Measurements from ENCODE around the gene ARMCX2.

The ARMCX2 gene

DNA sequence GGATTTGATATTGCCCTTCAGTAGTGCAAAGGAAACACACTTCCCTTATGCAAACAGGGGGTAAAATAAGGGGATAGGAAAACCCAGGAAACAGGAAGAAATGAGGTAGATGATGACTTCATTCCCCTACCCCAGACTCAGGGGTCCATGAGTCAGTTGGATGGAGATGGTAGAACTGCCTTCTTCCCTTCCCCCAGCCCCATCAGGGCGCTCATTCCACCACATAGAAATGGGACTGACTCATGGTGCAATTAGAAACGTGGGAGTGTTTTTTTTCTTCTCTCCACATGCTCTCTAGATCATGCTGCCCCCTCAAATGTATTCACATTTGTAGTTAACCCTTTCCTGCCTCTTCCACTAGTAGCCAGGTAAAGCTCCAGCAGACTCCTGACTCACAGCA lies 23.1 kb upstream of the ARMCX2 start:
- TF ChIP-seq, protein P1, sequence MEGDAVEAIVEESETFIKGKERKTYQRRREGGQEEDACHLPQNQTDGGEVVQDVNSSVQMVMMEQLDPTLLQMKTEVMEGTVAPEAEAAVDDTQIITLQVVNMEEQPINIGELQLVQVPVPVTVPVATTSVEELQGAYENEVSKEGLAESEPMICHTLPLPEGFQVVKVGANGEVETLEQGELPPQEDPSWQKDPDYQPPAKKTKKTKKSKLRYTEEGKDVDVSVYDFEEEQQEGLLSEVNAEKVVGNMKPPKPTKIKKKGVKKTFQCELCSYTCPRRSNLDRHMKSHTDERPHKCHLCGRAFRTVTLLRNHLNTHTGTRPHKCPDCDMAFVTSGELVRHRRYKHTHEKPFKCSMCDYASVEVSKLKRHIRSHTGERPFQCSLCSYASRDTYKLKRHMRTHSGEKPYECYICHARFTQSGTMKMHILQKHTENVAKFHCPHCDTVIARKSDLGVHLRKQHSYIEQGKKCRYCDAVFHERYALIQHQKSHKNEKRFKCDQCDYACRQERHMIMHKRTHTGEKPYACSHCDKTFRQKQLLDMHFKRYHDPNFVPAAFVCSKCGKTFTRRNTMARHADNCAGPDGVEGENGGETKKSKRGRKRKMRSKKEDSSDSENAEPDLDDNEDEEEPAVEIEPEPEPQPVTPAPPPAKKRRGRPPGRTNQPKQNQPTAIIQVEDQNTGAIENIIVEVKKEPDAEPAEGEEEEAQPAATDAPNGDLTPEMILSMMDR (conservative IDR thresholded peaks at IDR 0.05; ENCODE audit: control insufficient read depth, insufficient read depth, low read depth, low read length): no peak
- peak; percentile 47 for DNase-seq (ENCODE audit: low read depth)
- no peak overlapping the region for H3K4me3 ChIP-seq (ENCODE audit: control insufficient read depth, low read depth, low read length)

- no peak overlapping the region for H3K4me3 ChIP-seq (ENCODE audit: control insufficient read depth, low read depth, low read length)
- DNase-seq (ENCODE audit: low read depth): no peak
- TF ChIP-seq, protein P1 (conservative IDR thresholded peaks at IDR 0.05; ENCODE audit: control insufficient read depth, insufficient read depth, low read depth, low read length): no peak
These were observed 17.4 kb upstream of the ARMCX2 start for GRCh38 chrX:101677028-101677427.

DNA sequence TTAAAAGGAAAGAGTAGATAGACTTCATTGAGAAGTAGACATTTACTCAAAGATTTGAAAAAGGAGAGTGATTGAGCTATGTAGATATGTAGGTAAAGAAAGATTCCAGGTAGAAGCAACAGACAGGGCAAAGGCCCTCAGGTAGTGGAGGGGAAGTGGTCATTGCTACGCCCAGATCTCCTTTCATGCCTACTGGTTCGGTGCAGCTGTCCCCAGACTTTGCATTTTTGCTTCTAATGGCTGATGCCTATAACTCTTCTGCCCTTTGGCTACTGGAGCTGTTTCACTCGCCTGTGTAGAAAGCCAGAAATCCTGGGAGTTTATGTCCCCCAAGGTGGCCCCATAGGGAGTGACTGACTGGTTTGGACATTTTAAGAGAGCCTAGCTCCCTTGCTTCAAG lies 16.9 kb upstream of the ARMCX2 start:
- no peak for DNase-seq (ENCODE audit: low read depth)
- TF ChIP-seq, protein P1 (conservative IDR thresholded peaks at IDR 0.05; ENCODE audit: control insufficient read depth, insufficient read depth, low read depth, low read length): no peak
- no peak overlapping the region for H3K4me3 ChIP-seq (ENCODE audit: control insufficient read depth, low read depth, low read length)

DNA sequence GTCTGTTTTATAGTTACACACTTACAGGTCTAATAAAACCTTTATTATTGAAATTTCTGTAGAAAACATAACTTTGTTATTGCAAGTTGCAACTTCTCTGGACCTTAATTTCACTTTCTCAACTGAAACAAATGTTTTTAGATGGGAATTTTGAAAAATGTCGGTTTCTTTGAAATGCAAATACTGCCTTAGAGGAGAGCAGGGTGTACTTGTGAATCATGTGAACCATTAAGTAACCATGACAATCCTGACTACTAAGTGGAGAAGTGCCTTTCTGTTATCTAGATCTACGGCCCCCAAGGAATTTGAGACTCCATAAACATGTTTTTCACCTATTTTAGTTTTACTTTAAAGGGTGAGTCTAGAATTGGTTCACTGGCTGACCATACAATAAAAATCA lies 8.5 kb upstream of the ARMCX2 start:
- DNase-seq (ENCODE audit: low read depth): no peak
- no peak overlapping the region for H3K4me3 ChIP-seq (ENCODE audit: control insufficient read depth, low read depth, low read length)
- TF ChIP-seq, protein P1 (conservative IDR thresholded peaks at IDR 0.05; ENCODE audit: control insufficient read depth, insufficient read depth, low read depth, low read length): no peak

DNA sequence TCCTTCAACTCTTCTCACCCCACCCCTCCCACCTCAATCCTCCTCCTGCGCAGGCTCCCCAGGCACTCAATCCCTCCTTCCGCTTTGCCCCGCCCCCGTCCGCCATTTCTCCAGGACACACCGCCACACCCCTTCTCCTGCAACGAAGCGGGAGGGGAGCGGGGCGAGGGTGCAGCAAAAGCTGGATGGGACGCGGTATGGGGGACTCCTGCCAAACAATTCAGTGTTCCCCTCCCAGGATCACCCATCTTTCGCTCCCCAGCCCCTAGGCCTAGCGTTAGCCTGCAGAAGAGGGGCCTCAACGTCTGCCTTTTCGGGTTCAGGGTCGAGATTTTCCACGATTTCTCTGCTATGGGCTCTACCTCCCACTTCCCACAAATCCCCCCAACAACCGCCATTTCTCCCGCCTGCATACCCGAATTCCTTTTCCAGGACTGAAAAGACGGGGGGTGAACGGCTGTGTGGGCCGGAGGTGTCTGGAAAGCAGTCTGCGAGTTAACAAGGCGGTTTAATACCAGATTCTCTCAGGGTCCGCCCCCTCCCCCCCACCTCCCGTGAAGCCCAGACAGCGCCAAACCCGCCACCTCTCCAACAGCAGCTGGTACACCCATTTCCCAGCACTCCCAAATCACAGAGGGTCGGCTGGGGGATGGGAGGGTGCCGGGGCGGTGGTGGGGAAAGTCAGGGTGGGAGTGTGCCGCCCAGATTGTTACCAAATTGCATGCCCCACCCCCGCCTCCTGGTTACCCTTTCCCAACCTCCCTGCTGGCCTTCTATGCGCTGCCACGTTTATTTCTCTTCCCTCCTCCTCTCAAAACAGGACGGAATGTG lies 774 bp downstream of the ARMCX2 start:
- peak overlapping the region; percentile 69 for H3K4me3 ChIP-seq (ENCODE audit: control insufficient read depth, low read depth, low read length)
- DNase-seq (ENCODE audit: low read depth): peak; percentile 36
- TF ChIP-seq, protein P1 (conservative IDR thresholded peaks at IDR 0.05; ENCODE audit: control insufficient read depth, insufficient read depth, low read depth, low read length): no peak

- no peak for DNase-seq (ENCODE audit: low read depth)
- H3K4me3 ChIP-seq (ENCODE audit: control insufficient read depth, low read depth, low read length): no peak overlapping the region
- TF ChIP-seq, protein P1 (conservative IDR thresholded peaks at IDR 0.05; ENCODE audit: control insufficient read depth, insufficient read depth, low read depth, low read length): no peak
These were observed 2.2 kb downstream of the ARMCX2 start for GRCh38 chrX:101657495-101657894.
